Head of caudate nucleus (tissue), 42 donors: Measurements from ENCODE around the gene TRPT1.

Source experiments
- DNase-seq, 42 donors: peaks; one replicate each; pipeline versions ENCODE4 v3.0.0 to v3.0.0-alpha.2; 2020 to 2021; ENCODE audit warnings: mixed read lengths in 7 of 42
- intact Hi-C: fragments of 100-400 bp; cut with DNase I; formaldehyde crosslinking; loops from one replicate; pipeline ENCODE4 v1.15.0; 2022

Gene TRPT1

GRCh38 chr11:64225608-64226506 lies at the start of gene TRPT1, which contains the start of gene NUDT22:
Gene TRPT1 (minus strand): TSS chr11:64226186. CDS start chr11:64225860, 326 bp downstream.
Gene NUDT22 (plus strand): TSS chr11:64226274. CDS start chr11:64226653, 379 bp downstream.
- DNase-seq = peak; percentile 82 to 97 (median 93)
- intact Hi-C loops = no loop called here

- DNase-seq = no peak
- intact Hi-C loops = no loop called here
Measured at GRCh38 chr11:64275031-64275800, 49.2 kb upstream of the TRPT1 start.

GRCh38 chr11:64269540-64270220 lies 43.7 kb upstream of the TRPT1 start:
- intact Hi-C loops = loop anchor here (2.0 kb wide), 2 partner anchors 15 to 35 kb away; partner anchors contain the start of genes BAD, ESRRA and GPR137

DNA sequence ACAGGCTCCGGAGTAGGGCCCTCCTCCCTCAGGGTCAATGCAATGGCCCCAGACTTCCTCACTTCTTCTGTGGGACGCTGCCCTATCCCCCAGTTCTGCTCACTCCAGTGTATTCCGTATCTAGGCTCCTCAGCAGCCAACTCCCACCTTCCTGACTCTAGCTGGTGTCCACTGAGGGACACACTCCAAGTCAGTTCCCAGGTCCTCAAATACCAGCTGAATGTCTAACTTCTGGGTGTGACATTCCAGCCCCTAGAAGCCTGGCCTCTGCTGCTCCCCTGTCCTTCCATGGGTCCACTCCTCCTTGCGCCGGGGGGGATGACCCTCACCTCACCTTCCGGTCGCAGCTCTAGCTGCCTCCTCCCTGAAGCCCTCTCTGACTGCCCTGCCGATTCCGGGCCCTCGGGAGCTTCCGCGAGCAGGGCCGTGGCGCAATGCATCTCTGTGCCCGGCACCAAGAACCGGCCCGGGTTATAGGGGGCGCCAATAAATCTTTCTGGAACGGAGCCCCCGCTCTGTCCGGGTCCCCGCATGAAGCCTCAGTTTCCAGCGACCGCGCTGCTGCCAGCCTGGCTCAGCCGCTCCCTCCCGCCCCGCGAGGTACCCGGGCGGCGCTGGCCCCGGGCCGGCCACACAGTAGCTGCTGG lies 43.0 kb upstream of the TRPT1 start:
- peak in 17 of 42 donors; percentile 28 to 72 (median 52) for DNase-seq
- intact Hi-C loops = no loop called here

More at GRCh38 chr11:64269540-64270220, 43.7 kb upstream of the TRPT1 start:
- peak; percentile 98 to 100 (median 99) for DNase-seq

GRCh38 chr11:64268025-64268892 lies 42.3 kb upstream of the TRPT1 start:
- DNase-seq = no peak
- intact Hi-C loops = no loop called here

DNA sequence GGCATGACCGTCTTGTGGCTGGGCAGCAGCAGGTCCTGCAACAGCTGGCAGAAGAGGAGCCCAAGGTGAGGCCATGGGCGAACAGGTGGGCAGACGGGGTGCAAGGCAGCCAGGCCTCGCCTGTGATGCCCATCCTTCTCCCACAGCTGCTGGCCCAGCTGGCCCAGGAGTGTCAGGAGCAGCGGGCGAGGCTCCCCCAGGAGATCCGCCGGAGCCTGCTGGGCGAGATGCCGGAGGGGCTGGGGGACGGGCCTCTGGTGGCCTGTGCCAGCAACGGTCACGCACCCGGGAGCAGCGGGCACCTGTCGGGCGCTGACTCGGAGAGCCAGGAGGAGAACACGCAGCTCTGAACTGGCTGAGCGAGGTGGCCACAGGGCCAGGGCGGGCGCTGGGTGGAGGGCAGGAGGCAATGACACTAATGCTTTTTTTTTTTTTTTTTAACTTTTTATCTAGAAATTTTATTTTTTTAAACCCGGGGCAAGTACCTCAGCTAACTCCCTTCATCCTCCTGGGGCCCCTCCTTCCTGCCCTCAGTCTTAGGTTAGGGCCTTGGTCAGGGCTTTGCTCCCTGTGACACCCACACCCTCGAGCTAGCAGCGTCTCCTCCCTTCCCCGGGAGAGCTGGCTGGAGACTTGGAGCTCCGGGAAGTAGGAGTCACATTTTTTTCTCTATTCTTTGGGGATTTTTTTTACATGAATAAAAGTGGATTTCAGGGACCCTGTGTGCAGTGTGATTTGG lies 41.4 kb upstream of the TRPT1 start:
- no peak for DNase-seq
- intact Hi-C loops = no loop called here

DNA sequence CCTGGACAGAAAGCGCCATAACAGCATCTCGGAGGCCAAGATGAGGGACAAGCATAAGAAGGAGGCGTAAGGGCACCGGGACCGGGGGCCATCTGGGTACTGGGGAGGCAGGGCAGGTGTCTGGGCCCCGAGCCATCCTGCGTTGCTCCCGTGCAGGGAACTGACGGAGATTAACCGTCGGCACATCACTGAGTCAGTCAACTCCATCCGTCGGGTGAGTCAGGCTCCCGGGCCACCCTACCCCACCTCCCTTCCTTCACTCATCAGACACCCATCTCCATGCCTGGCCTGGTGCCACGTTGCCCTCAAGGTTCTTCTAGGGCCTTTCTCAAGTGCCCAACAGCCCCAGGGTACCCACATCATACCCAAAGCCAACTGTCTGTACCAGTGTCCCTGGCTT lies 40.4 kb upstream of the TRPT1 start:
- no peak for DNase-seq
- intact Hi-C loops = no loop called here

- DNase-seq = no peak
- intact Hi-C loops = no loop called here
Measured at GRCh38 chr11:64265176-64266160, 39.5 kb upstream of the TRPT1 start.

DNA sequence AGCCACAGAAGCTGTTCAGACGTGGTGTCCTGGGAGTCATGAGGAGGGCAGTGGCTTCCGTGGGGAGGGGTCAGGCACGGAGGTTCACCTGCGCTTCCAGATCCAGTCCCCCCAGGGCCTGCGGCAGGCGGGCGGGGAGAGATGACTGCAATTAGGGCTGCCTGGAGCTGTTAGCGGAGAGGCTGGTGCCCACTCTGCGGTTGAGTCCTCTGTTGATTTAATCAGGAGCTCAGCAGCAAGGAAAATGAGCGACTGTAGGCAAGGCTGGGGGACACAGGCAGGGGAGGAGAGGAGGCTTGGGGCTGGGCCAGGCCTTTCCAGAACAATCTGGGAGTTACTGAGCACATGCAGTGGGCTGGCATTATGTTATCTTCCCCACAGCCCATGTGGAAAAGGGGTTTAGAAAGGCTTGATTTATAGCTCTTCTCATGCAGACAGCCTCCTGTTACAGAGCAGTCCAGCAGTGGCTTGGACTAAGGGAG lies 38.4 kb upstream of the TRPT1 start:
- intact Hi-C loops = no loop called here
- DNase-seq = no peak

DNA sequence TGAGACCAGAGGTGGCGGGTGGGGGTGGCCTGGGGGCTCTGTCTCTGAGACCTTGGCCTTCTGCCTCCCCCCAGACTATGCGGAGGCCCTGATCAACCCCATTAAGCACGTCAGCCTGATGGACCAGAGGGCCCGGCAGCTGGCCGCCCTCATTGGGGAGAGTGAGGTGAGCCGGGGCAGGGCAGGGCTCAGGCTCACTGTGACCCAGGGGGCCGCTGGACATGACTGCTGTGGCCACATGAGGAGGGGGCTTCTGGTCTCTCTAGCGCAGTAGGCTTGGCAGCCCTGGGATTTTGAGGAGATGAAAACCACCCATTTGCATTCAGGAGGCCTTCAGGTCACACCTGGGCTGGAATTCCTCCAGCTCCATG lies 37.9 kb upstream of the TRPT1 start:
- intact Hi-C loops = no loop called here
- no peak for DNase-seq

DNA sequence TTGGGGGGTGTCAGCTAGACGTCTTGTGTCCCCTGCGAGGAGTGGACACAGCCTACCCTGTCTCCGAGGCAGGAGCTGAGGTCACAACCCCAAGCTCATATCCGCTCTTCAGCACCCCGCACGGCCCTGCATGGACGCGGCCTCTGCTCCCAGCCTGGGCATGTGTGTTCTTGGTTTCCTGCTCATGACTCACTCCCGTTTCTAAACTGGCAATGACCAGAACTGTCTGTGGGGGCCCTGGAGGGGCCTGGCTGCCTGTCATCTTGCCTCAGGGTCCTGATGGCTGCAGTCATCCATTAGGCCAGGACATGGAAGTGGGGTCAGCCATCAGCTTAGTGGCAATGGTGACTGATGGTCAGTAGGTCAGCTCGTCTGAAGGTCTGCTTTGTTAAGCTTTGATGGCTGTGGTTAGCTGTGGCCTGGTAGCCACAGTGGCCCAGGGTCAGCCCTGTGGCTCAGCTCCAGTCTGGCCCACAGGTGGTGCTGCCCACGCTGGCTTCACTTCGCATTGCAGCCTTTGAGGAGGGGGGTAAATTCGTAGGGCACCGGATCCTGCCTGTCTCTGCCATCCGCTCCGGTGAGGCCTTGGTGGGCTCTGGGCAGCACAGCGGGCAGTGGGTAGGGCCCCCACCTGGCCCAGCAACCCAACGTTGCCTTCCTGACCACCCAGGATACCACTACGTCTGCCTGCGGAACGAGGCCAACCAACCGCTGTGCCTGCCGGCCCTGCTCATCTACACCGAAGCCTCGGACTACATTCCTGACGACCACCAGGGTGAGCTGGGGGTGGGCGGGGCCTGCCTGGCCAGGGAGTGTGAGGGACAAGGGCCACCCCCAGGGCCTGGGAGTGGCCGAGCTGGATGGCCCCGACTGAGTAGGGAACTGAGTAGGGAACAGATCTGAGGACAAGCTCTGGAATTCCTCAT lies 37.3 kb upstream of the TRPT1 start:
- intact Hi-C loops = no loop called here

GRCh38 chr11:64262271-64263002 lies 36.5 kb upstream of the TRPT1 start:
- intact Hi-C loops = no loop called here
- DNase-seq = no peak

More for the DNA sequence above, 37.3 kb upstream of the TRPT1 start:
- no peak for DNase-seq

- intact Hi-C loops = no loop called here
- DNase-seq = no peak
Measured at GRCh38 chr11:64261556-64262080, 35.6 kb upstream of the TRPT1 start.

- intact Hi-C loops = no loop called here
- no peak for DNase-seq
Measured at GRCh38 chr11:64260147-64260708, 34.2 kb upstream of the TRPT1 start.
